Activated T-cell treated with anti-CD3 and anti-CD28 coated beads, Interleukin-2, amount 50 U/mL, for 24 hours (primary cell): ENCODE results near the gene PPP2R5C.

Experiments used
- DNase-seq: peaks from one replicate; pipeline ENCODE4 v3.0.0-alpha.2; 2020
- H3K27ac Mint-ChIP-seq: 2 replicates; pipeline ENCODE4 v1.8.0; 2020; ENCODE audit warnings: mild to moderate bottlenecking, mixed read lengths
- H3K27me3 Mint-ChIP-seq: 2 replicates; pipeline ENCODE4 v1.8.0; 2020; ENCODE audit warnings: mixed read lengths
- H3K36me3 Mint-ChIP-seq: 2 replicates; pipeline ENCODE4 v1.8.0; 2020; ENCODE audit warnings: low read depth, mixed read lengths
- H3K4me1 Mint-ChIP-seq: 2 replicates; pipeline ENCODE4 v1.8.0; 2020; ENCODE audit warnings: low read depth, mixed read lengths
- H3K4me3 Mint-ChIP-seq: 2 replicates; pipeline ENCODE4 v1.8.0; 2020; ENCODE audit warnings: mild to moderate bottlenecking, moderate library complexity, mixed read lengths
- H3K9me3 Mint-ChIP-seq: 2 replicates; pipeline ENCODE4 v1.8.0; 2020; ENCODE audit warnings: mixed read lengths

Gene PPP2R5C

DNA sequence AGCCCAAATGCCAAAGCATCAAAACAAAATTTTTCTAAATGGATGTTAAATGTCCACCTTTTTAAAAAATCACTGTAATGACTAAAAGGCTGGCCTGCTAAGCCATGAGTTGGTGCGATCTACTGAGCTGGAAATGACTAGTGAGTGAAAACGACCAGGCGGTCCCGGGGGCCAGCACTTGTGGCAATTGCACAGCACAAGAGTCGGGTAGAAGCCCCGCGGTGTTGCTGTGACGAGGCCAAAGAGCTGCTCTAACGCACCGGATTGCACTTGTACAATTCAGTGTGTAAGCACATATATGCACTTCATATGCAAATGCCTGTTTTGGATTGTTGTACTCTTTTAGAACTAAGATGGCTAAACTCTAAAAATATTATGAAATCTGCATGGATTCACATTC, 138.7 kb downstream of the PPP2R5C start:
- no peaks in the 10 kb centered on the region for H3K27me3 Mint-ChIP-seq
- peak; percentile 20 for DNase-seq
- H3K4me1 Mint-ChIP-seq, result no peaks in the 10 kb centered on the region
- no peak overlapping the region for H3K4me3 Mint-ChIP-seq
- H3K27ac Mint-ChIP-seq, result peak overlapping the region; percentile 80
- H3K9me3 Mint-ChIP-seq, result no peaks in the 10 kb centered on the region
- peaks cover 92% of the 10 kb centered on the region for H3K36me3 Mint-ChIP-seq

DNA sequence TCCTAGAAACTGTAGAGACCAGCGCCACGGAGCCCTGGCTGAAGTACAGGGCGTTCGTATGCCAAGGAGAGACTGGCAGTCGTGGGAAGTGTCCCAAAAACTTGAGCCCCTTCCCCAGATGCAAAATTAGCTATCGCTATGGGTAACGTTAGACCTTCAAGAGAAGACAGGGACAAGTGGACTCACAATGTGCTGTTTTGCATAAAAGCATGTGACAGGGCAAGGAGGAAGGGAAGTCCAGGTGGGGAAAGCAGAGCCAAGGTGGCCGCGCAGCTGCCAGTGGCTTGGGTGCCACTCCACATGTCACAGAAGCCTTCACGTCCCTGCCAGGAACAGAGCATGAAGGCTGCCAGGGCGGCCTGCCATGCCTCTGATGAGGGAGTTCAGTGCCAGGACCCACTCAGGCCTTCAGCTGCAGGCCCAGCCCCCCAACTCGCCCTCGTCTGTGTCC, 141.6 kb downstream of the PPP2R5C start:
- Mint-ChIP-seq H3K36me3 (peaks cover 94% of the 10 kb centered on the region), H3K27ac (peak overlapping the region; percentile 71), H3K4me3 (no peak overlapping the region), H3K4me1 (no peaks in the 10 kb centered on the region), H3K27me3 (no peaks in the 10 kb centered on the region), H3K9me3 (no peaks in the 10 kb centered on the region)
- peak; percentile 13 for DNase-seq

DNA sequence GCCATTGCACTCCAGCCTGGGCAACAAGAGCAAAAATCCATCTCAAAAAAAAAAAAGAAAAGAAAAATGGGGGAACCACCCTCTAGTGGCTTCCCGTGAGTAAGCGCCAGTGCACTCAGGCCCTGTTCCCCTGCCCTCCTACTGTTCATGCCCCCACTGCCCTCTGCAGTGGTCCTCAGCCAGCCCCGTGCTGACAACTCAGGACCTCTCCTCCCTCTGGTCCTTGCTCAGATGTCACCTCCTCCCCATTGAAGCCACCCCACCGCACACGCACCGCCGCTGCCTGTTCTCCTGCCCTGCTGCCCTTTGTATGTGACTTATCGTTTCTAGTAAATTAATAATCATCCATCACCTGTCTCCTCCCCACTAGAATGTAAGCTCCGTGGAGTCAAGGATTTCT, 144.1 kb downstream of the PPP2R5C start:
- Mint-ChIP-seq H3K4me3 (no peak overlapping the region), H3K9me3 (no peaks in the 10 kb centered on the region), H3K4me1 (no peaks in the 10 kb centered on the region), H3K36me3 (peaks cover 93% of the 10 kb centered on the region), H3K27me3 (no peaks in the 10 kb centered on the region), H3K27ac (peak overlapping the region; percentile 7)
- peak; percentile 15 for DNase-seq

DNA sequence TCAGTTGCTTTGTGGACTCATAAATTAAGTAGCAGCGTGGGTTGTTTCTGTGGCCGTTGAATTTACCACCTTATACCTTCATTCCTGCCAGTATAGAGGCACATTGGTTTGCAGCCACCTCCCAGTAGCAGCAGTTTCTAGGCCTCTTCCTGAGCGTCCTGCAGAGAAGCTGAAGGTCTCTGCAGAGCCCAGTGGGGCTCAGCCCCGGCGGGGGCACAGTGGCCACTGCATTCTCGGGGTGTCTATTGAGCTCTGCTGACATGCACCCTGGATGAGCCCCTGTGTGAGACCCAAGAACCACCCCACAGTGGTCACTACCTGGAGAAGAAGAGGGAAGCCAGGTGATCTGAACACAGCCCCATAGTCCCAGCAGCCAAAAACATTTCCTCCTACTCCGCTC, 145.1 kb downstream of the PPP2R5C start:
- Mint-ChIP-seq H3K4me3 (no peak overlapping the region), H3K36me3 (peaks cover 93% of the 10 kb centered on the region)

DNA sequence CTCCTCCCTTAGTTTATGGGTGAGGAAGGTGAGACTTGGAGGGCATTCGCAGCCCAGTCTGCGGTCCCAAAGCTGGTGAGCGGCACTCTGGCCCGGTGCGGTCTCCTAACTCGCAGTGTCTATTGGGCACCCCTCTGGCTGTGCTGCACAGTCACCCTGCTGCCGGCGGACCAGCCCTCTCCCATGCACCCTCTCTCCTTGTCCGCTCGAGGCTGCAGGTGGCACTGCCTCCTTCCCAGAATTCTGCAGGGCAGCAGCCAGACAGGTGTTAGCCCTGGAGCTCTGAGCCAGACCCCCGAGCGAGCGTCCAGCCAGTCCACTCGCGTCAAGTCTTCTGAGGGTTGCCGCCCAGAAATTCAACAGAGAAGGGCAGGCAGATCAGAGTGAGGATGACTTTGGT, 146.1 kb downstream of the PPP2R5C start:
- H3K9me3 Mint-ChIP-seq, result no peaks in the 10 kb centered on the region
- H3K27me3 Mint-ChIP-seq, result no peaks in the 10 kb centered on the region
- no peaks in the 10 kb centered on the region for H3K4me1 Mint-ChIP-seq
- peak overlapping the region; percentile 53 for H3K27ac Mint-ChIP-seq
- peaks cover 93% of the 10 kb centered on the region for H3K36me3 Mint-ChIP-seq
- peak; percentile 23 for DNase-seq
- no peak overlapping the region for H3K4me3 Mint-ChIP-seq

More for the DNA sequence above, 145.1 kb downstream of the PPP2R5C start:
- DNase-seq, result peak; percentile 9
- H3K27me3 Mint-ChIP-seq, result no peaks in the 10 kb centered on the region
- H3K27ac Mint-ChIP-seq, result peak overlapping the region; percentile 26
- no peaks in the 10 kb centered on the region for H3K4me1 Mint-ChIP-seq
- H3K9me3 Mint-ChIP-seq, result no peaks in the 10 kb centered on the region

DNA sequence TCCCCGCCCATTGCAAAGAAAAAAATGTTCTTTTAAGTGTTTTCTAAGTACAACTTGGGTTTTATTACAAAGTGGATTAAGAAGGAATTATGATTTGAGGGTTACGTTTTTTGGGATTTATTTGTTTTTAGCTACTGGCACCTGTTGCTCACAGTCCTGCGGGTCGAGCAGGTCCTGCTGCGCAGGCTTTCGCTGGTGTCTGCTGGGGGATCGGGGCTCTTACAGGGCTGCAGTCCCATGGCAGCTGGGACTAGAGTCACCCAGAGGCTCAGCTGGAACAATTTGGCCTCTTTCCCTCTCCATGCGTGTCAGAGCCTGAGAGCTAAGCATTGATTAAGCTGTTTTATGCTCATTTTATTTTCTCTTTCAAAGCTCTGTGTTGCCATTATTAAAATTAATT, 147.3 kb downstream of the PPP2R5C start:
- Mint-ChIP-seq H3K9me3 (no peaks in the 10 kb centered on the region), H3K27me3 (no peaks in the 10 kb centered on the region), H3K36me3 (peaks cover 92% of the 10 kb centered on the region), H3K4me1 (no peaks in the 10 kb centered on the region), H3K27ac (peak overlapping the region; percentile 68), H3K4me3 (no peak overlapping the region)
- DNase-seq, result no peak

DNA sequence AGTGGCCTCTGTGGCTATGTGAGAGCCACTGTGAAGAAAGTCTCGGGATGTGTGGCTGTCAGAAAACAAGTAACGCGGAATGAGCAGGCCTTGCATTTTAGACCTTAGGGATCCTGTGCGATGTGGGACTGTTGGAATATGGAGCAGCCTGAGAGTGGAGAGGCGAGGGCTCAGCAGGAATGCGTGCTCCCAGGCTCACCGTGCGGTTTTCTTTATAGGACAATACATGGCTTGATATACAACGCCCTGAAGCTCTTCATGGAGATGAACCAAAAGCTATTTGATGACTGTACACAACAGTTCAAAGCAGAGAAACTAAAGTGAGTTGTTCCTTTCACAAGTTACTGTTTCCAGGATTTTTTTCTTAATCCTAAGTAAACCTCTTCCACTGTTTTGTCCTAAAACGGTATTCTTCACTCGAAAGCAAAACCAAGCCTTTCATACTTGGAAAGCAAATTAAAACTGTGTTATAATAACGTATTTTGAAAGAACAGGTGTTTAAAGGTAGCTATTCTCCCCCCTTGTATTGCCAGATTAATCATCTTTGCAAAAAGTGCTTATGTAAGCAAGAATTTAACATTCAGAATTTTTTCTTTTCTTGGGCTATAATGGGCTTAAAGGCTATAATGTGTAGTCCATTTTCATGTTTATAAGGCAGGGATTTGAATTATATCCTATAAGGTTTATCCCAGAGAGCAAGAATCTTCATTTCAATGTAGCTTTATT, 148.0 kb downstream of the PPP2R5C start:
- Mint-ChIP-seq H3K4me1 (no peaks in the 10 kb centered on the region), H3K27me3 (no peaks in the 10 kb centered on the region), H3K36me3 (peaks cover 96% of the 10 kb centered on the region), H3K27ac (peak overlapping the region; percentile 68), H3K9me3 (no peaks in the 10 kb centered on the region), H3K4me3 (no peak overlapping the region)
- DNase-seq, result peak; percentile 23

DNA sequence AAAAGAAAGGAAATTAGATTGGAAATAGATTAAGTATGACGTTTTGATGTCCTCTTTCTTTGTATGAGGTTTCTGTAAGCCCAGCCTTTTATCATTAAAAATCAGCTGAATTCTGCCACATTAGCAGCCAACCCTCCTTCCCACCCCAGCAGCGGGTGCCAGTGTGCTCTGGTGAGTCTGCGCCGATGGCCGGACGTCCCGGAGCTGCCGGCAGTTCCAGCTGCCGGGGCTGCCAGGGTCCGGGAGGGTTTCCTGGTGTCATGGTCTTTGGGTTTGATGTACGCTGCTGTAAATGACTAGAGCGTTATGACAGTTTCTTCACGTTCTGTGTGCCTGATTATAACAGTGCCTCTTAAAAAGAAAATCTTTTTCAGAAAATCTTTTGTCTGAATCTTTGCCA, 151.3 kb downstream of the PPP2R5C start:
- no peaks in the 10 kb centered on the region for H3K9me3 Mint-ChIP-seq
- no peaks in the 10 kb centered on the region for H3K27me3 Mint-ChIP-seq
- no peaks in the 10 kb centered on the region for H3K4me1 Mint-ChIP-seq
- peak overlapping the region; percentile 12 for H3K27ac Mint-ChIP-seq
- H3K36me3 Mint-ChIP-seq, result peaks cover 94% of the 10 kb centered on the region
- DNase-seq, result peak; percentile 2
- H3K4me3 Mint-ChIP-seq, result no peak overlapping the region

DNA sequence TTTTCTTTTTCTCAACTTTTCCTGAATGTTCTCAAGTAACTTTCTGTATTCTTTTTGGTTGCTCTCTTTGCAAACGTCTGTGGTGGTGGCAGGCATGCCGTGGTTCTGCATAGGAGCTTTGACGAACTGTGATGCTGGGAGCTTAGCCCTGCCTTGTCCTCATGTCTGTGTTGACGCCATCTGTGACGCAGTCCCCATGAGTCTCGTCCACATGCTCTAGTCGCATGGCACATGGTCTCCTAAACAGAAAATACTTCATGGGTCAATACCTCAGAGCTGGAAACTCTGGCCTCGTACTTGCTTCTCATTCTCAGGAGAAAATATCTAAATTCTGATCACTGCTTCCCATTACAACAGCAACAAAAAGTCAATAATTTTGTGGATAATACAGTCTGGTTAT, 152.6 kb downstream of the PPP2R5C start:
- Mint-ChIP-seq H3K36me3 (peaks cover 90% of the 10 kb centered on the region), H3K4me3 (no peak overlapping the region), H3K27me3 (no peaks in the 10 kb centered on the region), H3K4me1 (no peaks in the 10 kb centered on the region), H3K27ac (no peak overlapping the region), H3K9me3 (no peaks in the 10 kb centered on the region)
- no peak for DNase-seq

DNA sequence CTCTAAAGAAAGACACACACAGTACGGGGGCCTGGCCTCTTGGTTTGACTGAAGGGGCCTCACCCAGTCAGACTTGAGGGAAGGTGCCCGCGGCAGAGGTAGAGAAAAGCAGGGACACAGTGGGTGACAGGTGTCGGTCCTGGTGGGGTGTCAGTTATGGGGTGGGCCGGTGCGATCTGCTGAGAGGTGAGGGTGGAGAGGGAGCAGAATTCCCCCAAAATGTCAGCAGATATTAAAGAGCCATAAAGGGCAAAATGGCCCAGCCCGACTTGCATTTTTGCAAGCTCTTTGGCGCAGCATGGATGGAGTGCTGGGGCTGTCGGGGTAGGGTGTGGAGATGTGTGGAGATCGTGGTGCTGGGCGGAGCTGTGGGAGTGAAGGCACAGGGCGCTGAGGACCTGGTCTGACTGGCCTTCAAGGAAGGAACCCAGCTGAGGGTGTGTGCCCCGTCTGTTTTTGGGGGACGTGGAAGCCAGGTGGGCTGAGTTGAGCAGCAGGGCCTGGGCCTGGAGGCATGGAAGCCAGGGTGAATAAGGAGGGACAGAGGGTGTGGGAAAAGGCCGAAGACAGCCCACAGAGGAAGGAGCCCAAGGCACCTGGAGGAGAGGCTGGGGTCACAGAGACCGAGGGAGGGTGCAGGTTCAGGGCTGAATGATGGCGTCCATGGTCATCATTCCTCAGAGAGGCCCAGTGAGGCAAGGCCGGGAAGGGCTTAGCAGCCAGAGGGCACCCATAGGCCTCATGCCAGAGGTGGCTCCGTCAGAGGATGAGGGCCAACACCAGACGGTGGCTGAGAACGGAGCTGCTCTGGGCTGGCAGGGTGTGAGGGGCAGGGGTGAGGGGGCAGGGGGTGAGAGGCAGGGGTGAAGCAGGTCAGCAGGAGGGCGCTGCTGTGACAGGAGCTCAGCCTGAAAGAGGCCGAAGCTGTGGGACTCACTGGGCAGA, 154.6 kb downstream of the PPP2R5C start:
- Mint-ChIP-seq H3K9me3 (no peaks in the 10 kb centered on the region), H3K36me3 (peaks cover 86% of the 10 kb centered on the region), H3K4me1 (no peaks in the 10 kb centered on the region), H3K27me3 (no peaks in the 10 kb centered on the region), H3K4me3 (no peak overlapping the region), H3K27ac (peak overlapping the region; percentile 83)
- DNase-seq, result no peak

DNA sequence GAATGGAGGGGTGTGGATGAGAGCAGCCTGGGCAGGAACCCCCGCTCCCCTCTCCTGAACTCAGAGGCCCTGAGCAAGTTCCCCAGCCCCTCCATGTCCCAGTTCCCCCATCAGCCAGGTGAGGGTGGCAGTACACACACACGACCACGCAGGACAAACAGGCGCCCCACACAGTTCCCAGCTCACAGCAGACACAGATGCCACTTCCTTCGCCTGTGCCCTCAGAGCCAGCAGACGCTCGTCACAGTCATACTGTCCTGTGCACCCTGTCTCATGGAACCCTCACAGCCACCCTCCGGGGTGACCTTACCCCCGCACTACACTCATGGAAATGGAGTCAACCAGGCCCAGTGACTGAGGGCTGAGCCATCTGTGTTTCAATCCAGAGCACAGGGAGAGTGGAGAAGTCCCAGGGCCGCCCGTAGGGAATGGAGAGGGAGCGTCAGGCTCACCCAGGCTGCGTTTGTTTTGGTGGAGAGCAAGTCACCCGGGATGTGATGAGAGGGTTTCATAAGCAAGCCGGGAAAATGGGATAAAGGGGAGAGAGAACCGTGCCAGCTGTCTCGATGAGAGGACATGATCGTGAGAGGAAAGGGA, 155.4 kb downstream of the PPP2R5C start:
- Mint-ChIP-seq H3K9me3 (no peaks in the 10 kb centered on the region), H3K36me3 (peaks cover 86% of the 10 kb centered on the region), H3K27me3 (no peaks in the 10 kb centered on the region), H3K4me3 (no peak overlapping the region), H3K4me1 (no peaks in the 10 kb centered on the region), H3K27ac (peak overlapping the region; percentile 79)
- no peak for DNase-seq

DNA sequence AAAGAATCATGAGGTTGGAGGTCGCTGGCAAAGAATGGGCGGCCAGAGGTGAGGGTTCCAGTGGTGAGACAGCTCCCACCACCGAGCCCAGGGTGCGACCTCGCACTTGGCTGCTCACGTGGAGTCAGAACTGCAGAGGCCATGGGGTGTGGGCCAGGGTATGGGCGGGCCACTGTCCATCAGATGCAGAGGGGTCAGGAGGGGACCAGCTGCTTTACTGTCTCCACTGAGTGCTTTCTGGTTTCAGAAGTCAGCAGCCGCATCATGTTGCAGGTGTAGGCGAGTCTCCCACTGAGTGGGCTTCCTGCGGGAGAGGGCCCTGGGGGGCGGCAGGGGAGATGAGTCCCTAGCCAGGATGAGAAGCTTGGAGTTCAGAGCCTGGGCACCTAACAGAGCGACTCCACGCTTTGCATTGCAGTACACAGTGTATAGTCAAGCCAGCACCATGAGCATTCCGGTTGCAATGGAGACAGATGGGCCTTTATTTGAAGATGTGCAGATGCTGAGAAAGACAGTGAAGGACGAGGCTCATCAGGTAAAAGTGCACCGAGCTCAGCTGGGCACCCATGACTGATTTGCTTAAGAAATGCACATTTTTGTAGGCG, 156.0 kb downstream of the PPP2R5C start:
- Mint-ChIP-seq H3K27ac (peak overlapping the region; percentile 79), H3K4me1 (no peaks in the 10 kb centered on the region), H3K4me3 (no peak overlapping the region), H3K27me3 (no peaks in the 10 kb centered on the region), H3K9me3 (no peaks in the 10 kb centered on the region), H3K36me3 (peaks cover 83% of the 10 kb centered on the region)
- no peak for DNase-seq

DNA sequence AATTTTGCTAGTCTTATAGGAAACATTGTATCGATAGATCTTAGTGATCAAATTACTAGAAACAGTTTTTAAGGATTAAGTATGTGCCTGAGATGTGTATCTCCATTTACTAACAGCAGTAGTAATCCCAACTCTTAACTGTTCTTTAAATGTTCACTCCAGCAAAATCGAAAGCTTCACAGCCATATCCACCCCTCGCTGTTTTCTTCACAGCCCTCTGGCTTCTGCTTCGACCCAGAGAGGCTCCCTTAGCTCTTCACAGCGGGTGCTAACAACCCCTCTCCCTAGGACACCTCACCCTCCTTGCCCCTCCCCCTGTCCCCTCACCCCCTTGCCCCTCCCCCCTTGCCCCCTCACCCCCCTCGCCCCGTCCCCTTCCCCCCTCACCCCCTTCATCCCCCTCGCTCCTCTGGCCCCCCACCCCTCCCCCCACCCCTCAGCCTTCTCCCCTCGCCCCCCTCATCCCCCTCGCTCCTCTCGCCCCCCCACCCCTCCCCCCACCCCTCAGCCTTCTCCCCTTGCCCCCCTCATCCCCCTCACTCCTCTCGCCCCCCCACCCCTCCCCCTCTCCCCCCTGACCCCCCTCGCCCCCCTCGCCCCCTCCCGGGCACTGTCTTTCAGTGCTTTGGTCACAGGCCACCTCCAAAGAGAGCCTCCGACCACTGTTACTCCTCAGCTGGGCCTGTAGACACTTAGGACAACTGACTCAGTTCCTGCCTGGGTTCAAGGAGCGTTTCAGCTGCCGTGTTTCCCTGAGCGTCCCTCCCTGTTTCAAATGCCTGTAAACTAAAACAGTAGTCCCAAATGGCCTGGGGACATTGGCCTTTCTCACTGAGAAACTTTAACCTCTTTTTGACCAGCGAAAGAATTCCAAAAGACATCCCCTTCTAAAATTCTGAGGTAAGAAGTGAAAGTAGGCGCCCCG, 156.8 kb downstream of the PPP2R5C start:
- H3K9me3 Mint-ChIP-seq, result no peaks in the 10 kb centered on the region
- no peaks in the 10 kb centered on the region for H3K4me1 Mint-ChIP-seq
- H3K27me3 Mint-ChIP-seq, result no peaks in the 10 kb centered on the region
- DNase-seq, result no peak
- H3K4me3 Mint-ChIP-seq, result no peak overlapping the region
- H3K27ac Mint-ChIP-seq, result peak overlapping the region; percentile 79
- peaks cover 81% of the 10 kb centered on the region for H3K36me3 Mint-ChIP-seq
